HL-60 (cell line): ENCODE results near the gene NTHL1.

Source experiments
- DNase-seq, 2 experiments: peaks; one replicate each; pipeline ENCODE4 v3.0.0-alpha.2; 2010 to 2020; ENCODE audit warnings: low read depth in 1 of 2, low spot score in 1 of 2
- H3K27ac ChIP-seq: fragments of 250-450 bp; sonication (Bioruptor Pico); replicated peaks from 2 replicates; pipeline ENCODE4 v1.5.1; 2020; ENCODE audit warnings: mild to moderate bottlenecking, moderate library complexity
- H3K27me3 ChIP-seq: fragments of 250-450 bp; sonication (Bioruptor Pico); 2 replicates; pipeline ENCODE4 v1.5.1; 2021; ENCODE audit warnings: mild to moderate bottlenecking, moderate library complexity; ENCODE audit not compliant: insufficient read depth, poor library complexity, severe bottlenecking
- H3K4me3 ChIP-seq: replicated peaks from 2 replicates; pipeline ENCODE4 v1.5.1; 2011; ENCODE audit warnings: mild to moderate bottlenecking, control low read depth, low read length; ENCODE audit not compliant: insufficient read depth
- GABPA ChIP-seq: IDR thresholded peaks from 2 replicates; pipeline ENCODE4 v1.6.1; 2012; ENCODE audit warnings: low read depth
- POLR2AphosphoS5 ChIP-seq: IDR thresholded peaks from 2 replicates; pipeline ENCODE4 v1.6.1; 2012; ENCODE audit warnings: low read depth
- SPI1 ChIP-seq: IDR thresholded peaks from 2 replicates; pipeline ENCODE4 v1.6.1; 2012; ENCODE audit warnings: low read depth, mild to moderate bottlenecking, borderline replicate concordance
- TF ChIP-seq, protein P1 (sequence below): IDR thresholded peaks from 2 replicates; pipeline ENCODE4 v1.6.1; 2012; ENCODE audit warnings: low read depth; ENCODE audit not compliant: insufficient replicate concordance
- TF ChIP-seq, protein P2 (sequence below): IDR thresholded peaks from one replicate; pipeline ENCODE4 v1.5.1; 2011; ENCODE audit warnings: low read length, control low read depth, inconsistent platforms; ENCODE audit not compliant: insufficient read depth

Gene NTHL1

DNA sequence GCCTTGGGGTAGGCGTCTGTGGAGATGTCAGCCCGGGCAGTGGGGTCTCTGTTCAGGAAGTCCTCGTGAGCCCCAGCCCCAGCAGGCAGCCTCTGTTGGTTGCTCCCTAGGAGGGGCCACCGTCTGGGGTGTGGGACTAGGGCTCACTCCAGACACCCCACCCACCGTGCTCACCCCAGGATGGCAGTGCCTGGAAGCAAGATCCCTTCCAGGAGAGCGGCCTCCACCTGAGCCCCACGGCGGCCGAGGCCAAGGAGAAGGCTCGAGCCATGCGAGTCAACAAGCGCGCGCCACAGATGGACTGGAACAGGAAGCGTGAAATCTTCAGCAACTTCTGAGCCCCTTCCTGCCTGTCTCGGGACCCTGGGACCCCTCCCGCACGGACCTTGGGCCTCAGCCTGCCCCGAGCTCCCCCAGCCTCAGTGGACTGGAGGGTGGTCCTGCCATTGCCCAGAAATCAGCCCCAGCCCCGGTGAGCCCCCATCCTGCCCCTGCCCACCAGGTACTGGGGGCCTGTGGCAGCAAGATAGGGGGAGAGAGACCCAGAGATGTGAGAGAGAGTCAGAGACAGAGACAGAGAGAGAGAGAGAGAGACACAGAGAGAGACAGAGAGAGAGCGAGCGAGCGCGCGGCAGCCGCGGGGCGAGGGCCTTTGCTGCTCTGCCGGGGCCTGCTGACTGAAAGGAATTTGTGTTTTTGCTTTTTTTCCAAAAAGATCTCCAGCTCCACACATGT is 9.8 kb downstream of the NTHL1 start:
- TF ChIP-seq, protein P1, sequence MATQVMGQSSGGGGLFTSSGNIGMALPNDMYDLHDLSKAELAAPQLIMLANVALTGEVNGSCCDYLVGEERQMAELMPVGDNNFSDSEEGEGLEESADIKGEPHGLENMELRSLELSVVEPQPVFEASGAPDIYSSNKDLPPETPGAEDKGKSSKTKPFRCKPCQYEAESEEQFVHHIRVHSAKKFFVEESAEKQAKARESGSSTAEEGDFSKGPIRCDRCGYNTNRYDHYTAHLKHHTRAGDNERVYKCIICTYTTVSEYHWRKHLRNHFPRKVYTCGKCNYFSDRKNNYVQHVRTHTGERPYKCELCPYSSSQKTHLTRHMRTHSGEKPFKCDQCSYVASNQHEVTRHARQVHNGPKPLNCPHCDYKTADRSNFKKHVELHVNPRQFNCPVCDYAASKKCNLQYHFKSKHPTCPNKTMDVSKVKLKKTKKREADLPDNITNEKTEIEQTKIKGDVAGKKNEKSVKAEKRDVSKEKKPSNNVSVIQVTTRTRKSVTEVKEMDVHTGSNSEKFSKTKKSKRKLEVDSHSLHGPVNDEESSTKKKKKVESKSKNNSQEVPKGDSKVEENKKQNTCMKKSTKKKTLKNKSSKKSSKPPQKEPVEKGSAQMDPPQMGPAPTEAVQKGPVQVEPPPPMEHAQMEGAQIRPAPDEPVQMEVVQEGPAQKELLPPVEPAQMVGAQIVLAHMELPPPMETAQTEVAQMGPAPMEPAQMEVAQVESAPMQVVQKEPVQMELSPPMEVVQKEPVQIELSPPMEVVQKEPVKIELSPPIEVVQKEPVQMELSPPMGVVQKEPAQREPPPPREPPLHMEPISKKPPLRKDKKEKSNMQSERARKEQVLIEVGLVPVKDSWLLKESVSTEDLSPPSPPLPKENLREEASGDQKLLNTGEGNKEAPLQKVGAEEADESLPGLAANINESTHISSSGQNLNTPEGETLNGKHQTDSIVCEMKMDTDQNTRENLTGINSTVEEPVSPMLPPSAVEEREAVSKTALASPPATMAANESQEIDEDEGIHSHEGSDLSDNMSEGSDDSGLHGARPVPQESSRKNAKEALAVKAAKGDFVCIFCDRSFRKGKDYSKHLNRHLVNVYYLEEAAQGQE = no peak
- TF ChIP-seq, protein P2, sequence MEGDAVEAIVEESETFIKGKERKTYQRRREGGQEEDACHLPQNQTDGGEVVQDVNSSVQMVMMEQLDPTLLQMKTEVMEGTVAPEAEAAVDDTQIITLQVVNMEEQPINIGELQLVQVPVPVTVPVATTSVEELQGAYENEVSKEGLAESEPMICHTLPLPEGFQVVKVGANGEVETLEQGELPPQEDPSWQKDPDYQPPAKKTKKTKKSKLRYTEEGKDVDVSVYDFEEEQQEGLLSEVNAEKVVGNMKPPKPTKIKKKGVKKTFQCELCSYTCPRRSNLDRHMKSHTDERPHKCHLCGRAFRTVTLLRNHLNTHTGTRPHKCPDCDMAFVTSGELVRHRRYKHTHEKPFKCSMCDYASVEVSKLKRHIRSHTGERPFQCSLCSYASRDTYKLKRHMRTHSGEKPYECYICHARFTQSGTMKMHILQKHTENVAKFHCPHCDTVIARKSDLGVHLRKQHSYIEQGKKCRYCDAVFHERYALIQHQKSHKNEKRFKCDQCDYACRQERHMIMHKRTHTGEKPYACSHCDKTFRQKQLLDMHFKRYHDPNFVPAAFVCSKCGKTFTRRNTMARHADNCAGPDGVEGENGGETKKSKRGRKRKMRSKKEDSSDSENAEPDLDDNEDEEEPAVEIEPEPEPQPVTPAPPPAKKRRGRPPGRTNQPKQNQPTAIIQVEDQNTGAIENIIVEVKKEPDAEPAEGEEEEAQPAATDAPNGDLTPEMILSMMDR = no peak
- TF ChIP-seq GABPA (no peak), SPI1 (no peak), POLR2AphosphoS5 (no peak)
- Histone ChIP-seq H3K27me3 (peaks cover 8% of the 10 kb centered on the region), H3K27ac (no peak overlapping the region), H3K4me3 (no peak overlapping the region)
- no peak for DNase-seq

DNA sequence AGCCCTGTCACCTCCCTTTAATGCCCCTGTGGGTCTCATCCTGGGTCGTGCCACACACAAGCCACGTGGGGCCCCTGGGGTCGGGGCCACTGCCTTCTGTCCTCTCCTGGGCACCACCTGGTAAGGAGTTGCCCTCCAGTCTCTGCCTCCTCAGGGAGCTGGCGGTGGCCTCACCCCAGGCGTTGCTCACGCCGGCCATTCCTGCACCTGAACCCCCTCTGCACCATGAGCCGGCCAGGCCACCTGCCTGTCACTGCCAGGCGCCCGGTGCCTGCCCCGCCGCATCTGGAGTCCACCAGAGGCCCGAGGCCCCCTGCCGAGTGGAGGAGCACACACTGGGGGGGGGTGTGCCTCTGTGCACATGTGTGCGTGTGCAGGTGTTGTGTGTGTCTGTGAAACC is 10.5 kb downstream of the NTHL1 start:
- no peak overlapping the region for H3K27ac ChIP-seq
- TF ChIP-seq POLR2AphosphoS5 (no peak), GABPA (no peak), SPI1 (no peak)

DNA sequence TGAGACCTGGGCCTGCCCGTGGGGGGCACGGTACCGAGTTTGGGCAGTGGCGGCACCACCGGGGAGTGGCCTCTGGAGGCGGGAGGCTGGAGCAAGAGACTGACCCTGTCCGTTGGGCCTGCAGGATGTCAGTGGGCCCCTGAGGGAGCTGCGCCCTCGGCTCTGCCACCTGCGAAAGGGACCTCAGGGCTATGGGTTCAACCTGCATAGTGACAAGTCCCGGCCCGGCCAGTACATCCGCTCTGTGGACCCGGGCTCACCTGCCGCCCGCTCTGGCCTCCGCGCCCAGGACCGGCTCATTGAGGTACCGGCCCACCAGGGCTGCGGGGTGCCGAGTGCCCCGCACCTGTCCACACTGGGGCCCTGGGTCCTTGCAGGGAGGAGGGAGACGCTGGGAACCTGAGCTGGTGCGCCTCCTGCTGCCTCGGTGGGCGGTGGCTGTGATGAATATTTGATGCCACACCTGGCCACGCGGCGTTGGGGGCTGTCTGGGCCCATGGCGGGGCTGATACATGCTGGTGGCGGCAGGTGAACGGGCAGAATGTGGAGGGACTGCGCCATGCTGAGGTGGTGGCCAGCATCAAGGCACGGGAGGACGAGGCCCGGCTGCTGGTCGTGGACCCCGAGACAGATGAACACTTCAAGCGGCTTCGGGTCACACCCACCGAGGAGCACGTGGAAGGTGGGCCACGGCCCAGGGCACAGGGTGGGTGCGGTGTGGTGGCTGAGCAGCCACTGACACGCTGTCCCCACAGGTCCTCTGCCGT is 11.3 kb downstream of the NTHL1 start:
- Histone ChIP-seq H3K27ac (no peak overlapping the region), H3K27me3 (peaks cover 9% of the 10 kb centered on the region), H3K4me3 (no peak overlapping the region)
- TF ChIP-seq POLR2AphosphoS5 (no peak), GABPA (no peak), SPI1 (no peak)
- TF ChIP-seq, protein P2 = no peak
- TF ChIP-seq, protein P1 = no peak
- DNase-seq = no peak

More for the DNA sequence above, 10.5 kb downstream of the NTHL1 start:
- Histone ChIP-seq H3K4me3 (no peak overlapping the region), H3K27me3 (peaks cover 9% of the 10 kb centered on the region)
- DNase-seq = no peak

DNA sequence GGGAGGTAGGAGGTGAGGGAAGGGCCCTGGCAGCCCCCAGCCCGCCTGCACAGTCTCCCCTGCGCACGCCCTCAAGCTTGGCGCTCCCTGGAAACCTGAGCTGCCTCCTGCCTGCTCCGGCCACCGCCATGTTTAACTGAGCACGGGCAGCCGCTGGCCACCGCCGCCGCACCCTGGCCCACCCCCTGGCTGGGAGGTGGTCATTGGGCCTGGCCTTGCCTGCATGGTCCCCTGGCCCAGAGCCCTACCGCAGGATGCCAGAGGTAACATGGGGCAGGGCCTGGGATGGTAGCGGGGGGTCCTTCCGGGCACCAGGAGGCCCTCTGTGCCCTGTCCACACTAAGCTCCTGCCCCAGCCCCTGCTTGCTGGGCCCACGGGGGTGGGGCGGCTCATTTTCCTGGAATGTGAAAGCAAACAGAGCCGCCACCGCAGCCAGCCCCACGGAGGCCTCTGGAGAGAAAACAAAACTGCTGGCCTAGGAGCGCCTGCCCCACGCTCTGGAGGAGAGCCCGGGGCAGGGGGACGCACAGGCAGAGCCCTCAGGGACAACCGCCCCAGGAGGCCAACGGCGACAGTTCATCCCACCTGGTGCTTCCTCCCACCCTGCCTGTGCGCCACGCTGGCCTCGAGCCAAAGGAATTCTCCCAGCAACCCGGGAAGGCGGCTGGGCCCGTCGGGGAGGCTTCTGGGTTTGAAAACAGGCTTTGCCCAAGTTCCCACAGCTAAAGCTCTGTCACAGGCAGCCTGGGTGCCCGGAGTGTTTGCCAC is 12.0 kb downstream of the NTHL1 start:
- no peak overlapping the region for H3K4me3 ChIP-seq
- no peak overlapping the region for H3K27ac ChIP-seq
- TF ChIP-seq SPI1 (no peak), GABPA (no peak), POLR2AphosphoS5 (no peak)
- TF ChIP-seq, protein P1 = no peak
- TF ChIP-seq, protein P2 = no peak
- H3K27me3 ChIP-seq = peaks cover 9% of the 10 kb centered on the region
- no peak for DNase-seq
